Neural cell (in vitro differentiated cells): Measurements from ENCODE around the gene ERC2.

ENCODE experiments used
- POLR2AphosphoS5 ChIP-seq: IDR thresholded peaks from 2 replicates; pipeline ENCODE4 v1.6.1; 2012
- RAD21 ChIP-seq: fragments of 450-650 bp; conservative IDR thresholded peaks from 2 replicates; pipeline ENCODE4 v1.6.1; 2014; ENCODE audit warnings: antibody characterized with exemption, mild to moderate bottlenecking, moderate library complexity
- TF ChIP-seq, protein P1 (sequence below): fragments of 450-650 bp; IDR thresholded peaks from 2 replicates; pipeline ENCODE4 v1.5.1; 2014; ENCODE audit warnings: antibody characterized with exemption, mild to moderate bottlenecking, moderate library complexity; ENCODE audit not compliant: poor library complexity, severe bottlenecking

GRCh38 chr3:56282341-56282740 lies 185.9 kb downstream of the ERC2 start:
- TF ChIP-seq POLR2AphosphoS5 (no peak), RAD21 (no peak)
- TF ChIP-seq, protein P1, sequence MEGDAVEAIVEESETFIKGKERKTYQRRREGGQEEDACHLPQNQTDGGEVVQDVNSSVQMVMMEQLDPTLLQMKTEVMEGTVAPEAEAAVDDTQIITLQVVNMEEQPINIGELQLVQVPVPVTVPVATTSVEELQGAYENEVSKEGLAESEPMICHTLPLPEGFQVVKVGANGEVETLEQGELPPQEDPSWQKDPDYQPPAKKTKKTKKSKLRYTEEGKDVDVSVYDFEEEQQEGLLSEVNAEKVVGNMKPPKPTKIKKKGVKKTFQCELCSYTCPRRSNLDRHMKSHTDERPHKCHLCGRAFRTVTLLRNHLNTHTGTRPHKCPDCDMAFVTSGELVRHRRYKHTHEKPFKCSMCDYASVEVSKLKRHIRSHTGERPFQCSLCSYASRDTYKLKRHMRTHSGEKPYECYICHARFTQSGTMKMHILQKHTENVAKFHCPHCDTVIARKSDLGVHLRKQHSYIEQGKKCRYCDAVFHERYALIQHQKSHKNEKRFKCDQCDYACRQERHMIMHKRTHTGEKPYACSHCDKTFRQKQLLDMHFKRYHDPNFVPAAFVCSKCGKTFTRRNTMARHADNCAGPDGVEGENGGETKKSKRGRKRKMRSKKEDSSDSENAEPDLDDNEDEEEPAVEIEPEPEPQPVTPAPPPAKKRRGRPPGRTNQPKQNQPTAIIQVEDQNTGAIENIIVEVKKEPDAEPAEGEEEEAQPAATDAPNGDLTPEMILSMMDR: no peak
